Stimulated activated CD4-positive, alpha-beta T cell treated with anti-CD3 and anti-CD28 coated beads, Interleukin-4, amount 100 ng/mL, for 48 hours (primary cell): ENCODE results near the gene ZNF213.

Source experiments
- DNase-seq, 2 donors: peaks; one replicate each; pipeline ENCODE4 v3.0.0-alpha.2; 2020; ENCODE audit warnings: low read depth in 2 of 2

ZNF213 gene

DNA sequence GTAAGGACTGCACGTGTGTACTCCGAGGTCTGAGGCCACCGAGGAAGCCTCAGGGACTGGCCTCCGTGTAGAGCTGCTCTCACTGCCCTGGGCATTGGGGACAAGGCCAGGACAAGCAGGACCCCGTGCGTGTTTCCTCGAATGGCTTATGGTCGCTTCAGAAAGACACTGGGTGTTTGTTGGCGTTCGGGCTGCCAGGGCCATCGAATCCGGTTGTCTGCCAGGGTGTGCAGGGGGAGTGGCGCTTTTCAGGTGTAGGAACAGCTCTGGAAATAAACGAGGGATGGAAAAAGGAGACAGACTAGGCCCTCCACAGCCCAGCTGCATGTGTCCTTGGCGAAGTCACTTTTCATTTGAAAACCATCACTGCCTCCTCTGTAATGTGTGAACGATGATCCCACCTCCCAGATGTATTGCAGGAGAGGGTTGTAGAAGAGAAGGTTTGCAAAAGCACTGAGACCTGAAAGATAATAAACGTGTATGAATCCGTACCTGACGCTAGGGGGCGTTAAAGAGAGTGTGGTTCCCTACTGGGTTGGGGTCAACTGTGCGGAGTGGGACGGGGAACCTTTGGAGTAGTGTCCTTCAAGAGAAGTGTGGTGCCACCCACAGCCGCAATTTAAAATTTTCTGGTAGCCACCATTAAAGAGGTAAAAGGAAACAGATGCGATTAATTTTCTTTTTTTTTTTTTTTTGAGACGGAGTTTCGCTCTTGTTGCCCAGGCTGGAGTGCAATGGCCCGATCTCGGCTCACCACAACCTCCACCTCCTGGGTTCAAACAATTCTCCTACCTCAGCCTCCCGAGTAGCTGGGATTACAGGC, 33.6 kb upstream of the ZNF213 start:
- DNase-seq: peak in 1 of 2 donors; percentile 36

DNA sequence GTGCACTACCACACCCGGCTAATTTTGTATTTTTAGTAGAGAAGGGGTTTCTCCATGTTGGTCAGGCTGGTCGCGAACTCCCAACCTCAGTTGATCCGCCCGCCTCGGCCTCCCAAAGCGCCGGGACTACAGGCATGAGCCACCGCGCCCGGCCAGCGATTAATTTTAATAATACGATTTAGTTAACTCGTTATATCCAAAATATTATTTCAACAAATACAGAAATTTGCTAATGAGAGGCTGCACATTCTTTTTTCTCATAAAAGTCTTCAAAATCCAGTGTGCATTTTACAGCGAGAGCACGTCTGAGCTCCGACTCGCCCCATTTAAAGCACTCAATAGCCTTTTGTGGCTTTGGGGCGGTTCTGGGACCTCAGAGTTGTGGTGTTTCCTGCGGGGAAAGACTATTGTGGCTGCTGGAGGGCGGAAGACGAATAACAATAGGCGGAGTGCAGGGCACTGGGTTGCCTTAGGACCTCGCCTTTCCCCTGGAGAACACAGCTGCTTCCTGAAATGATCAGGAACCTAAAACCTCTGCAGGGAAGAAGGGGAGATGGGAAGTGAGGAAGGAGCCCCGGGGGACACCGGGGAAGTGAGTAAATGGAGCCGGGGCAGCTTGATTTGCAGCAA, 32.9 kb upstream of the ZNF213 start:
- no peak for DNase-seq

DNA sequence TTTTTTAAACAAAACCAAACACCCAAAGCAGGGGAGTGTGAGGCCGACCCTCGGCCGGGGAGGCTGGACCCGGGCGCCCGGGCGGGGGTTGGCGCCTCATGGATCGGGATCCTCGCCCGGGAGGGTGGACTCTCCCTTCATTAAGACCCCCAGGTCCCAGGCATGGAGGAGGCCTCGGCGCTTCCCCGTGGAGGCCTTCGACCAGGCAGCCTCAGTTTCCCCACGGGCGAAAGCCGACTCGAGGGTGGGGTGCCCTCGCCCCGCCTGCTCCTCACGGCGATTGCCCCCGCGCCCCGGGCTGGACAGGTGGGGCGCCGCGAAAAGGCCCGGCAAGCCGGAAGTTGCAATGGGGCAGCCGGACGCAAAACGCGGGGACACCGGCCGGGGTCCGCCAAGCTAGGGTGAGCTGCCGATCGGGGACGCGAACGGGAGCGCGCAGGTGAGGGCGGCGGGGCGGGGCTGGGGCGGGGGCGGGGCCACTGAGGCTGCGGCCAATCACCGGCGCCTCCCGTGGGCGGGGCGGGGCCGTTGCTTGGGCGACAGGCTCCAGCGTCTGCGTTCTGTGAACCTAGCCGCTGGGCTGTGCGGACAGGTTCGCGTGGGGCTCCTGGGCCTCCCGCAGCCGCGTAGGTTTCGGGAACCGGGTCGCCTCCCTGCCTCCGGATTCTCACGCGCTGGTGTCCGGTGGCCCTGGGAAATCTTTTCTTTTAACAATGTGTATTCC, 28.5 kb upstream of the ZNF213 start:
- DNase-seq: peak; percentile 86 to 88

DNA sequence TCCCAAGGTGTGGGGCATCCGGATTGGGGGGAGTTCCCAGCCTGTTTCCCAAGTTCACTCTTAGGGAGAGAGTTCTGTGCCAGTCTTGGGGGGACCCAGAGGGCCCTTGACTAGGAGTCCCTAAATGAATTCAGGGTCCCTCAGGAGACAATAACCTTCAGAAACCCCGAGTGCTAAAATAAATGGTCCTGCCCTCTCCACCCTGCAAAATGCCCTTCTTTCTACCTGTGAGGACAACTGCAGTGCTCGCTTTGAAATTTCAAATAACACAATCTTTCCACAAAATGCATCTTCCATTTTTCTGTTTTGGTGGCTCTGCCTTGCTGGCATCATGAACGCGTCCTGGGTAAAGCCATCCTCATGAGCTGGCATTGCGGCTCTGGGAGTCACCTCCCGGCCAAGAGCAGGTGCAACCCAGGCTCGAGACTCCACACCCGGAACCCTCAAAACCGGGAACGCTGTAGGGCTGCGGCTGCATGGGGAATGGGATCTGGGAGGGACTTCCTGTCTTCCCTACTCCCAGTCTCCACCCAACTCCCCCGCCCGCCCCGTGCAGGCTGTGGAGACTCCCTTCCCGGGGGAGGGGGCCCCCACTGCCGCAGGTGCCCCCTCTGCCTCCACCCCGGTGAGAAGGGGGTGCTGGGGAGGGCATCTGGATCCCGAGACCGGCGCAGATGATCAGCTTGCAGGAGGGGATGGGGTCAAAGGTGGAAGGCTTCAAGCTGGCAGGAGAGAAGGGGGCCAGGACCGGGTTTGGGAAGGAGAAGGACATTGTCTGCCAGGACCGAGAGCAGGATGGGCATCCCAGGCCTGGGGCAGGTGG, 22.6 kb upstream of the ZNF213 start, which contains the start of gene ZNF205:
Gene ZNF205, plus strand, starts transcription at position 529 of the 823 bp plus-strand sequence. CDS start 845 bp downstream, outside the sequence.
- DNase-seq: no peak

DNA sequence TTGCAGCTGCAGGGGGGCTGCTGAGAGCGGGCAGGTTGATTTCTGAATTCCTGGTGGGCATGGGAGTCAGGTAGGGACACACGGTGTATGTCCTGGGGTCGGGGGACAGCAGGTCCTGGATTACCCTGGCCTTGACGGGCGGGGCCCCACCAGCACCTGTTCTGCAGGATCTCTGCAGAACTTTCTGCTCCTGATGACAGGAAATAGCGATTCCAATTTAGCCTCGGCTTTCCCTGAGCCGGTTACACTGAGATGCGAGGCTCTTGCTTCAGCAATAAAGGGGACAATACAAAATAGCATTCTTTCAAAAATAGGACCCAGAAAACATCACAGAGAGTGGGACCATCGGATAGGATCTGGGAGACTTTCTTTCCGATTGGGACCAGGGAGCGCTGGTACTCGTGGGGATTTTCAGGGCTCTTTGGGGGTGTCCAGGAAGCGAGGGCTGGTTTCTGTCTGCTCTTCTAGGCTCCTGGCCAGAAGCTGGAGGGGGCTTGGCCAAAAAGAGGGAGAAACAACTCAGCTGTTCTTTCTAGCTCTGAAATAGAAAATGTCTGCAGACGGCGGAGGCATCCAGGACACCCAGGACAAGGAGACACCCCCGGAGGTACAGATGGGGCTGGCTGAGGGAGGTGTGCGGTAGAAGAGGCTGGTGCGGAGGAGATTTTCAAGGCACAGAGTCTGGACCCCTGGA, 21.8 kb upstream of the ZNF213 start:
- DNase-seq: no peak

DNA sequence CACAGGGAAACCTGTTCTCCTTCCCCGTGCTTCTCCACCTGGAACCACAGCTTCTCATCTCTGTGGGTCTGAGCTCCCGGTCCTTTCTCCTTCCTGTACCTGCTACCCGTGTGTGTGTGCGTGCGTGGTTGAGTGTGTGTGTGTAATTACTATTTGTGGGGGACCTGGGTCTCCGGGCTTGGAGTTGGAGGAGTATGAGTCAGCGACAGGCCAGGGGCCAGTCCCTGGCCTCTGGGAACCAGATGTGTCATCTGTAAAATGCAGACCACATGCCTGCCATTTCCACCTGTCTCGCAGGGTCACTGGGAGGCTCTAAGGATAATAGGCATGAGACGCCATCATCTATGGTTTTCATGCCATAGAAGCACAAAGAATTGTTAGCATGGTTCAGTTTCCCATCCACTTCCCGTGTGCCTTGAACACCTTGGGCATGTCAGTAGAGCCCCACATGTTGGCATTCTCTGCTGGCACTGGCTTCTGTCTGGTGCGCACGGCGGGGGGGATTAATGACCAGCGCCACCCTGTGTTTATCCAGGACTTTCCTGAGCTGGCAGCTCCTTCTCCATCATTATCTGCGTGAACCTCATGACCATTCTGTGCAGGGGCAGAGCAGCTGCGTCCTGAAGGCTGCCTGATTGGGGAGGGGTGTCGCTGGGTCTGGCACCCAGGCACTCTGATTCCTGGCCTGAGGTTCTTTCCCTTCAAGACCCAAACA, 20.9 kb upstream of the ZNF213 start:
- no peak for DNase-seq

DNA sequence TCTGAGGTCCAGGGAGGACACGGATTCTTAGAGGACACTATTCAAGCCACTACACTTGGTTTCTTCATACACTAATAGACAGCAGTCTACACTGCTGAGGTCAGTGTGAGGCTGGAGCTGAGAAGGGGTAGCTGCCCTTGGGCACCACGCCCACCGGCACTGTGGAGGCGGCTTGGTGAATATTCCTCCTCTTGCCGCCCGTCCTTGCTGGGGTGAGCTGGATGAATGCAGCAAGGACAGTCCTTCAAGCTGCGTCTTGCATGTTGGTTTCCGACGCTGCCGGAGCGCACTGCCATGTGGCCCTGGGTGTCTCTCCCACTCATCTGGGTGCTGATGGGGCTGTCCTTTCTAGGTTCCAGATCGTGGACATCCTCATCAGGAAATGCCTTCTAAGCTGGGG, 19.8 kb upstream of the ZNF213 start:
- no peak for DNase-seq

DNA sequence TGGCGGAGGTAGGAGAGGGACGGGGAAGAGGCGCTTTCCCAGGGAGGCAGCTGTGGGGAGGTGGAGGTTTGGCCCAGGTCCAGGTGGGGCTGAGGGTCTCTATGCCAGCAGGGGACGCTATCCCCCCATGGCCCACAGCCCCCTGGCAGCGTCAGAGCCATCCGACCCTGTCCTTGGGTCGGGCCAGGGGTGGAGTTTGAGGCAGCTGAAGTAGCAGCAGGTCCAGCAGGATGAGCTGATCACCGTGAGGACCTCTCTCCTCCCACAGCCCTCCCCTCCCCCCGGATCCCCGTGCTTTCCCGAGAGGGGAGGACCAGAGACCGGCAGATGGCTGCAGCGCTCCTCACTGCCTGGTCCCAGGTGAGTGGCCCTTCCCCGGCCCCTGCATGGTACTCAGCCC, 19.3 kb upstream of the ZNF213 start:
- DNase-seq: no peak

DNA sequence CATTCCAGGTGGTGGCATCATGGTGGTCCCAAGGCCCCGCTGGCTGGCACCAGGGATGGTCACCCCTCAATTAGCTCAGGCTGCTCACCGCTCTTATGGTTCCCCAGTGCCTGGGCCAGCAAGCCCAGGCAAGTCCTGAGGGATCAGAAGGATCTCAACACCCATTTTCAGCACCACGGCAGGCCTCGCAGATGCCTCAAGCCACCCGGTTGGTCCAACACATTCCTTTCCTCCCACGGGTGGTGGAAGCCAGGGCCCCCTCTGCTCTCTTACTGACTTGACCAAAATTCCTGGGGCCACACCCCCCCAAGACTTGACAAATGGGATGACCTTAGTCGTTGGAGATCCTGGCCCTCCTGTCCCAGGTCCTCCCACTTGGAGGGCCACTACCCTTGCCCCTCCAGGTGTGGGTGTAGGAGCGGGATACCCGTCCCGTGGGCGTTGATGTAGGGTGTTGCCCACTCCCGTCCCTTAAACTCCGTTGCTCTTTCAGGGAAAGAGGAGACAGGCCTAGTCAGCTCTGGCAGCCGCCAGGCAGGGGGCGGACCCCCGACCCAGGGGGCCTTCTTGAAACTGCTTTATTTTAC, 16.5 kb upstream of the ZNF213 start:
- DNase-seq: no peak

DNA sequence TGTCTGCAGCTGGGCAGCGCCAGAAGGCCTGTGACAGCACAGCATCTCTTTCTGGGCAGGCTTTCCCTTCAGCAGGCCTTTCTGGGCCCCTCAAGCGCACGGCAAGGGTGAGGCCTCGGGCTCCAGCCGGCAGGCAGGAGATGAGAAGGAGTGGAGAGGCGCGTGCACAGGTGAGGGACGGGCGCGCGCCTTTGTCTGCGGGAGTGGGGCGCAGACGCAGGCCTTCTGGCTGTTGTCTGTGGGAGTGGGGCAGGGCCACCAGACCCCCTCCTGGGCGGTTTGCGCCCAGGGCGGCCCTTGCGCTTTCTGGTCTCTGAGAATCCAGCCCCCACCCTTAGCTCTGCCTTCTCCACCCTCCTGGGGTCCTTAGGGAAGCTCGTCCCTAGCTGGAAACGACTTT, 16.0 kb upstream of the ZNF213 start:
- DNase-seq: no peak

DNA sequence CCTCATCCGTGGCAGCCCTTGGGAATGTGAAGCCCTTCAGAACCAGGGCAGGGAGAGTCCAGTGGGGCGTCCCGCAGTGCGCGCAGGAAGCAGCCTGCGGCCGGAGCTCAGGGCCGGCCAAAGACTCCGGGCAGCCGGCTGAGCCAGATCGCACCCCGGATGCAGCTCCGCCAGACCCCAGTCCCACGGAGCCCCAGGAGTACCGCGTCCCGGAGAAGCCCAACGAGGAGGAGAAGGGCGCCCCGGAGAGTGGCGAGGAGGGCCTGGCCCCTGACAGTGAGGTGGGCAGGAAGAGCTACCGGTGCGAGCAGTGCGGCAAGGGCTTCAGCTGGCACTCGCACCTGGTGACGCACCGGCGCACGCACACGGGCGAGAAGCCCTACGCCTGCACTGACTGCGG, 15.5 kb upstream of the ZNF213 start:
- DNase-seq: no peak

DNA sequence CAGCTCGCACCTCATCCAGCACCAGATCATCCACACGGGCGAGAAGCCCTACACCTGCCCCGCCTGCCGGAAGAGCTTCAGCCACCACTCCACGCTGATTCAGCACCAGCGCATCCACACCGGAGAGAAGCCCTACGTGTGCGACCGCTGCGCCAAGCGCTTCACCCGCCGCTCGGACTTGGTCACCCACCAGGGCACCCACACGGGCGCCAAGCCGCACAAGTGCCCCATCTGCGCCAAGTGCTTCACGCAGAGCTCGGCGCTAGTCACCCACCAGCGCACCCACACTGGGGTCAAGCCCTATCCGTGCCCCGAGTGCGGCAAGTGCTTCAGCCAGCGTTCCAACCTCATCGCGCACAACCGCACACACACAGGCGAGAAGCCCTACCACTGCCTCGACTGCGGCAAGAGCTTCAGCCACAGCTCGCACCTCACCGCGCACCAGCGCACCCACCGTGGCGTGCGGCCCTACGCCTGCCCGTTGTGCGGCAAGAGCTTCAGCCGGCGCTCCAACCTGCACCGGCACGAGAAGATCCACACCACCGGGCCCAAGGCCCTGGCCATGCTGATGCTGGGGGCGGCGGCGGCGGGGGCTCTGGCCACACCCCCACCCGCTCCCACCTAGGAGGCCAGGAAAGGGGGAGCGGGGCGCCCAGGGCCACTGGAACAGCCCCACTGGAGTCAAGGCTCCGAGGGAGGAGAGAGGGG, 15.0 kb upstream of the ZNF213 start:
- no peak for DNase-seq

DNA sequence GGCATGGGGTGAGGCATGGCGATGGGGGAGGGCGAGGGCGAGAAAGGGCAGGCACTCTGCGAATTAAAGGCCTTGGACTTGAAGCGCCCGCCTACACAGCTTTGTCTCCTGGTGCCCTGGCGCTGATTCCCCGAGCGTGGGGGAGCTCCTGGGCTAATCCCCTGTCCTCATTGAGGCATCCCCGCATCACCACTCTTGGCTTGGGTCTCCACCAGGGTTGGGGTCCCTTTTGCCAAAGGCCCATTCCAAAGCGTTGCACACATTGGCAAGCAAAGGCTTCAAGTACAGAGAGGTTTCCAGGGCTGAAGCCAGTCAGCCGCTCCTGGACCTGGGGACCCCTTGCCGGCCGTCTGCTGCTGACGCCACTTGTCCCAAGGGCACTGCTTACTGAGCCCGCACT, 14.4 kb upstream of the ZNF213 start:
- DNase-seq: no peak

DNA sequence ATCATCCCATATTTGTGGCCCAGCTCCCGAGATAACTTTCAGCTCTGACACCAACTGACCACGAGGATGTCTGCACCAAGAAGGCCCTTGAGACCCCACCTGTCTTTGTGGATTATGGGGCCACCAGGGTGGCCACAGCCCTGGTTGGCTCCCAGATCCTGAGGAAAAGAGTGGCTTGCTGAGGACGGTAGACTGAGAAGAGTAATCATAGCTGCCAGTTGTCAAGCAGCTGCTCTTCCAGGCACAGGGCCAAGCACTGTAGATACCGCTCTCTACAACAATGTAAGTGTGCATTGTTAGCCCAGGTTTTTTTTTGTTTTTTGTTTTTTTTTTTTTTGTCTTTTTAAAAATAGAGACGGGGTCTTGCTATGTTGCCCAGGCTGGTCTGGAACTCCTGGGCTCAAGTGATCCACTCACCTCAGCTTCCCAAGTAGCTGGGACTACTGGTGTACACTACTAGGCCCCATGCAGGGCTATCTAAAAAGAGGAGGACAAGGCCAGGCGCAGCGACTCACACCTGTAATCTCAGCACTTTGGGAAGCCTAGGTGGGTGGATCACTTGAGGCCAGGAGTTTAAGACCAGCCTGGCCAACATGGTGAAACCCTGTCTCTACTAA, 12.9 kb upstream of the ZNF213 start:
- no peak for DNase-seq

DNA sequence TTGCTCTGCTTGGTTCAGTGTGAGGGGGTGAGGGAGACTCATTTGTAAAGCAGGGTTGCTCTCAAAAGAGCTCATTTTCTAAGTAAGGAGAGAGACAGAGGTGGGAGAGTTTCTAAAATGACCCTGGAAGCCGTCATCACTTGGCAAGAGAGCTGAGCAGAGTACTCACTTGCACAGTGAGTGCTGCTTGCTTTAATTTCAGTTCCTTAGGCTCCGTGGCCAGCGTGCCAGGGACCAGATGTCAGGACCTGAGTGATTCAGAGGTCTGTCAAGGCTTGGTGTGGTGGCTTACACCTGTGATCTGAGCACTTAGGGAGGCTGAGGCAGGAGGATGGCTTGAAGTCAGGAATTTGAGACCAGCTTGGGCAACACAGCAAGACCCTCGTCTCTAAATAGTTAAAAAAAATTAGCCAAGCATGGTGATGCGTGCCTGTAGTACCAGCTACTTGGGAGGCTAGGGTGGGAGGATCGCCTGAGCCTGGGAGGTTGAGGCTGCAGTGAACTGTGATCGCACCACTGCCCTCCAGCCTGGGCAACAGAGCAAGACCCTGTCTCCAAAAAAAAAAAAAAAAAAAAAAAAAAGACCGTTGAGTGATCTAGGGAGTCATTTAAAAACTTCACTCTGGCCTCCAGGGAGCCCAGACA, 11.8 kb upstream of the ZNF213 start:
- no peak for DNase-seq

DNA sequence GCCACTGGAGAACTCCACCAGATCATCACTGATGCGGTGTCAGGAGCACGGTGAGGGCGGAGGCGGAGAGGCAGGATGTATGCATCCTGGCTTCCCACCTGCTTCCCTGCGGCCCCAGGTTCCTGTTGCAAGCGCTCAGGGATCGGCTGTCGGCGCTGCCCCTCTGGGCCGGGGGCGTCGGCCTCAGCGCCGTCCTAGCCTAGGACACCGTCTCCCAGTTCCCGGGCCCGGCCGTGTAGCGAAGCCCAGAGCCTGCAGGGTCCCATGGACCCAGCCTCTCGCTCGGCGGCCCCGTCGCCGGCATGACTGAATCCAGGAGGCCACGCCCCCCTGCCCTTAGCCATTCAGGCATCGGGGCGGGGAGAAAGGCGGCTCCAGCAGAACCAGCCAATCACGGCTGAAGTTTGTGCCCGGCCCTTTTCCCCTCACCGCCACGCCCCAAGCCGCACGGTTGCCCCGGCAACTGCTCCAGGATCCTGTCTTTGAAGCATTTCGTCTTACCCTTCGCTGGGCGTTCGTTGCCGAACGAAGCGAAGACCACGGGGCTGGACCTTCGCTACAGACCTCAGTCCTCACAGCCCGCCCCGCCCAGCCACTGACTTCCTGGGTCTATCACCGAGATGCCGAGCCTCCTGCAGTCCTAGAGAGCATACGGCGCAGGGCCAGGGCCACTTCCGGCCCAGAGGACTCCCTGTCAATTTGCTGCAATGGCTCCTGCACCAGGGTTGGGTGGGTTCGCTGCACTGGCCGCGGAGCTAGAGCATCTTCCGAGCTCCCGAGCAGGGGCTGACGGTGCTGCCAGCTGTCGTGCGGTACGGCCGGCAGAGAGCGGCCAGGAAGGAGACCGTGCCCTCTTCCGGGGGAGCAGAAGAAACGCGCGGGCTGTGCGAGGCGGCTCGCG, 10.6 kb upstream of the ZNF213 start:
- peak; percentile 97 to 98 for DNase-seq

DNA sequence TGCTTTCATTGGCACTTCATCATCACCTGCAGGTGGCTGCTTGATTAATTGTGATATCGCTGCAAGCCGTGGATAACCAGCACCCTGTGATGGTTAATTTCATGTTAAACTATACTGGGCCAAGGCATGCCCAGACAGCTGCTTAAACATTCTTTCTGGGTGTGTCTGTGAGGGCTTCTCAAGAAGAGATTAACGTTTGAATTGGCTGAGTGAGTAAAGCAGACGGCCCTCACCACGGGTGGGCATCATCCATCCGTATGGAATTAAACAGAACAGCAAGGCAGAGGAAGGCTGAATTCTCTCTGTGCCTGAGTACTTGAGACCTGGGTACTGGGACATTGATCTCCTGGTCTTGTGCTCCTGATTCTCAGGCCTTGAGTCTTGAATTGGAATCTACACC, 7.1 kb upstream of the ZNF213 start:
- no peak for DNase-seq
